OCI-LY3 (cell line): Measurements from ENCODE around the gene NDUFAF8.

ENCODE experiments used
- H2AFZ ChIP-seq: fragments of 200-600, 300-600 bp; shearing (Covaris generic); 2 replicates; pipeline ENCODE4 v1.6.0; 2014; ENCODE audit warnings: antibody characterized with exemption, low read depth, low read length
- H3K27ac ChIP-seq: fragments of 200-600, 300-600 bp; sonication (generic); 2 replicates; pipeline ENCODE4 v1.5.1; 2014; ENCODE audit warnings: mild to moderate bottlenecking, low read length, moderate library complexity, mixed read lengths
- H3K27me3 ChIP-seq: fragments of 200-600, 300-600 bp; sonication (generic); 2 replicates; pipeline ENCODE4 v1.6.1; 2014; ENCODE audit warnings: low read depth, low read length, mixed read lengths
- H3K36me3 ChIP-seq: fragments of 200-600, 300-600 bp; sonication (generic); replicated peaks from 2 replicates; pipeline ENCODE3; 2014; ENCODE audit warnings: low read depth, low read length, mixed read lengths
- H3K4me1 ChIP-seq: fragments of 300-600, 200-600 bp; sonication (generic); 2 replicates; pipeline ENCODE4 v1.6.1; 2014; ENCODE audit warnings: low read length, mixed read lengths
- H3K4me2 ChIP-seq: fragments of 200-600, 300-600 bp; sonication (generic); 2 replicates; pipeline ENCODE4 v1.6.1; 2014; ENCODE audit warnings: low read length, mixed read lengths
- H3K4me3 ChIP-seq: fragments of 300-600, 200-600 bp; sonication (generic); 2 replicates; pipeline ENCODE4 v1.5.1; 2014; ENCODE audit warnings: antibody characterized with exemption, mild to moderate bottlenecking, low read length, moderate library complexity
- H3K79me2 ChIP-seq: fragments of 300-600, 200-600 bp; shearing (Covaris generic); 2 replicates; pipeline ENCODE4 v1.6.1; 2014; ENCODE audit warnings: mild to moderate bottlenecking, low read length, mixed read lengths
- H3K9ac ChIP-seq: fragments of 300-600, 200-600 bp; shearing (Covaris generic); 2 replicates; pipeline ENCODE4 v1.6.0; 2014; ENCODE audit warnings: mild to moderate bottlenecking, low read length, moderate library complexity
- H3K9me3 ChIP-seq: fragments of 200-600, 300-600 bp; shearing (Covaris generic); 2 replicates; pipeline ENCODE4 v1.6.1; 2014; ENCODE audit warnings: low read length, mixed read lengths; ENCODE audit not compliant: insufficient read depth
- H4K20me1 ChIP-seq: fragments of 200-600, 300-600 bp; sonication (generic); 2 replicates; pipeline ENCODE4 v1.6.1; 2016; ENCODE audit warnings: low read length, mixed read lengths; ENCODE audit not compliant: insufficient read depth
- EZH2phosphoT487 ChIP-seq: fragments of 200-600 bp; shearing (Covaris generic); IDR thresholded peaks from 2 replicates; pipeline ENCODE4 v1.6.1; 2018; ENCODE audit warnings: antibody characterized with exemption, mixed run types, low read depth
- TF ChIP-seq, protein P1 (sequence below): fragments of 200-600, 300-600 bp; sonication (generic); IDR thresholded peaks from 2 replicates; pipeline ENCODE4 v1.5.1; 2014; ENCODE audit warnings: antibody characterized with exemption, low read length, low read depth

Gene NDUFAF8

DNA sequence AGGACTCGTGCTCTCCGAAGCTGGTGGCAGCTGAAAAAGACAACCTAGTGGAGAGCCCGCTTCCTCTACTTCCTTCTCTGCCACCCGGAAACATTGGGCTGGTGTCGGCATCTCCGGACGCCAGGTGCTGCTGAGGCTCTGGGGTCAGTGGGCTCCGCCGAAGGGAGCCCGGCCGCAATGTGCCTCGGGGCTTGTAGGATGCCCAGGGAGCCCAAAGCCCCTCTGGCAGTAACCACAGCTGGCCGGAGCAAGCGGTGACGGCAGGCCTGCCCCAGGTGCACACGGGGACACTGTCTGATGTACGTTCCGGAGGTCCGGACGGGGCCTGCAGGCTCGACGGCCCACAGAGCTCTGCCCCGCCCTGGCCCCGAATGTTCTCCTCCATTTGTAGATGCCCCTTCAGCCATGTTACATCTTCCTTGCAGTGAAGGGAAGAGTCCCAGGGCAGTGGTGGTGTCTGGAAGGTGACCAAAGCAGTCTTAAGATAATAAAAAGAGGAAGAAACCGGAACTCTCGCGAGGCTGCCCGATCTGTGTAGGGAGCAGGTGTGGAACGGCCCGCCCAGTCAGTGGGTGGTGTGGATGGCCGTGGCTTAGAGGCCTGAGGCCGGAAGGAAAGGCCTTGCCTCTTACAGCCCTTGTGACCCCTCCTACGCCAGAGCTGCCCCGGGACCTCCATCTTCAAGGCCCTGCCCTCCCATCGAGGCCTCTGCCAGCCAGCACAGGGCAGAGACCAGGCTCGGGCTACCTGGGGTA lies 22.6 kb downstream of the NDUFAF8 start:
- Histone ChIP-seq H3K4me1 (no peaks in the 10 kb centered on the region), H3K9me3 (no peaks in the 10 kb centered on the region), H3K4me2 (no peak overlapping the region), H4K20me1 (no peaks in the 10 kb centered on the region), H3K4me3 (no peak overlapping the region), H2AFZ (no peak overlapping the region), H3K27ac (no peak overlapping the region), H3K27me3 (no peaks in the 10 kb centered on the region), H3K36me3 (peaks cover 14% of the 10 kb centered on the region), H3K79me2 (no peaks in the 10 kb centered on the region), H3K9ac (no peak overlapping the region)
- no peak for TF ChIP-seq EZH2phosphoT487
- TF ChIP-seq, protein P1, sequence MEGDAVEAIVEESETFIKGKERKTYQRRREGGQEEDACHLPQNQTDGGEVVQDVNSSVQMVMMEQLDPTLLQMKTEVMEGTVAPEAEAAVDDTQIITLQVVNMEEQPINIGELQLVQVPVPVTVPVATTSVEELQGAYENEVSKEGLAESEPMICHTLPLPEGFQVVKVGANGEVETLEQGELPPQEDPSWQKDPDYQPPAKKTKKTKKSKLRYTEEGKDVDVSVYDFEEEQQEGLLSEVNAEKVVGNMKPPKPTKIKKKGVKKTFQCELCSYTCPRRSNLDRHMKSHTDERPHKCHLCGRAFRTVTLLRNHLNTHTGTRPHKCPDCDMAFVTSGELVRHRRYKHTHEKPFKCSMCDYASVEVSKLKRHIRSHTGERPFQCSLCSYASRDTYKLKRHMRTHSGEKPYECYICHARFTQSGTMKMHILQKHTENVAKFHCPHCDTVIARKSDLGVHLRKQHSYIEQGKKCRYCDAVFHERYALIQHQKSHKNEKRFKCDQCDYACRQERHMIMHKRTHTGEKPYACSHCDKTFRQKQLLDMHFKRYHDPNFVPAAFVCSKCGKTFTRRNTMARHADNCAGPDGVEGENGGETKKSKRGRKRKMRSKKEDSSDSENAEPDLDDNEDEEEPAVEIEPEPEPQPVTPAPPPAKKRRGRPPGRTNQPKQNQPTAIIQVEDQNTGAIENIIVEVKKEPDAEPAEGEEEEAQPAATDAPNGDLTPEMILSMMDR: no peak

DNA sequence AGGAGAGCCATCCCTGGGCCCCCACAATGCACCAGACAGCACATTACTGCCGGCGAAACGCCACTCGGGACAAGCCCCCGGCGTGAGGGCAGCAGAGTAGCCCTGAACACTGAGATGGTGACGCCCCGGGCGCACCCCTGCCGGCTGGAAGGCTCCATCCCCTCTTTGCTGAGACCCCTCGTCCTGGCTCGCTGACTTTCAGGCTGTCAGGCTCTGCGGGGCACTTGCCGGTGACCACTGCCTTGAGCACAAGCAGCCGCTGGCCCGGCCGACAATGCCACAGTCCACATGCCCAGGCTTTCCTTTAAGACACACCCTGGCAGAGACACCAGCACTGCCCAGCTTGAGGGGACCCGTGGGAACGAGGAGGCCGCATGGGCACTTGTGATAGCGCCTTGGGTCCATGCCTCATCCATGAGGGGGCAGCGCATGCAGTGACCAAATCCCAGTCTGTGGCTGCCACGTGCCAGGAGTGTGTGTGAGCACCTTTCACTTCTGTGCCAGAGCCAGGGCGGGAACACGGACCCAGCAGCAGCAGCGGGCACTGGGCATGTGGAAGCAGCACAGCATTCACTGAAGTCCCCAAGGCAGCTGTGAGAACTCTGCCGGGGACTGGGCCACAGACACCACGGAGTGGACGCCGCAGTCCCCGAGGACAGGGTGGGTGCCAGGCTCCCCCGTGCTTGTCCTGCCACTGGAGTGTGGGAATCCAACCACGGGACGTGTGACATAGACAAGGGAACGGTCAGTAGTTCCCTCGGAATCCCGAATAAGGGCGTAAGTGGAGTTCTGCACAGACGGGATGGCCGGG lies 24.5 kb downstream of the NDUFAF8 start:
- Histone ChIP-seq H3K4me2 (no peak overlapping the region), H3K79me2 (no peaks in the 10 kb centered on the region), H3K4me3 (no peak overlapping the region), H3K4me1 (no peaks in the 10 kb centered on the region), H3K36me3 (peaks cover 10% of the 10 kb centered on the region), H3K9ac (no peak overlapping the region), H2AFZ (no peak overlapping the region), H3K9me3 (no peaks in the 10 kb centered on the region), H4K20me1 (no peaks in the 10 kb centered on the region), H3K27ac (no peak overlapping the region), H3K27me3 (no peaks in the 10 kb centered on the region)
- TF ChIP-seq, protein P1: no peak
- no peak for TF ChIP-seq EZH2phosphoT487

DNA sequence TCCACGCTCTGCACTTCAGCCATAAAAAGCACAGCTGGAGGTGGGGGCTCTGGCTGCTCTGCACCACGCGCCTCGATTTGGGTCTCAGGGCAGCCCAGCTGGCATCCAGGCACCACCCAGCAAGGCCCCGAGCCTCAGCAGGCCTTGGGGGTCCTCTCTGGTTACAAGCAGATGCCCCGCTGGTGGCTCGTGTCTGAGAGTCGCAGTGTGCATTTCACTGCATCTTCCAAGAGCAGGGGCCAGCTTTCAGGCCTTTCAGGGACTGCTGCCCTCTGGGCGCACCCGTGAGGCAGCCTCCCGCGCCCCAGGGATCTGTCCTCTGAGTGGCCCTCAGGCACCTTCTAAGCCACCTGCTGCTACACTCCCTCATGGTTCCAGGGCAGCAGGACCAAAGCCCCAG lies 25.5 kb downstream of the NDUFAF8 start:
- Histone ChIP-seq H3K4me3 (no peak overlapping the region), H3K9ac (no peak overlapping the region), H4K20me1 (no peaks in the 10 kb centered on the region), H3K9me3 (no peaks in the 10 kb centered on the region), H3K4me1 (no peaks in the 10 kb centered on the region), H3K4me2 (no peak overlapping the region), H3K27ac (no peak overlapping the region), H3K79me2 (no peaks in the 10 kb centered on the region), H3K27me3 (no peaks in the 10 kb centered on the region), H2AFZ (no peak overlapping the region), H3K36me3 (peaks cover 13% of the 10 kb centered on the region)
- TF ChIP-seq EZH2phosphoT487: no peak
- TF ChIP-seq, protein P1: no peak

DNA sequence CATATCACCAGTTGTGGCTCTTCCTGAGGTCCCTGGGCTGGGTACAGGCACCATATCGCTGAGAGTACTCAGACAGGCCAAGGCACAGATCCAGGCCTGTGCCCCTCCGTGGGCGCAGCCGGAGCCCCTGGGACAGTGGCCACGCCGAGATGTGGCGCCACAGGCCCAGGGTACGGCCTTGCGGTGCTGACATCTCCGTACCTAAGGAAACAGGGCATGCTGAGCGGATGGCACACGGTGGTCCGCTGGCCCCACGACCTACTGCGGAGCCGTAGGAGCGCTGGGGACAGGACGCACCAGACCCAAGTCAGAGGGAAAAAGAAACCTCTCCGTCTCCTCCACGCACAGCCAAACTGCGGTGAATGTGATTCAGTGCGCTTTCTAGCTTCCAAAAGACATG lies 26.5 kb downstream of the NDUFAF8 start:
- Histone ChIP-seq H3K4me2 (no peak overlapping the region), H3K4me1 (no peaks in the 10 kb centered on the region), H3K27ac (no peak overlapping the region), H4K20me1 (no peaks in the 10 kb centered on the region), H3K9me3 (no peaks in the 10 kb centered on the region), H2AFZ (no peak overlapping the region), H3K79me2 (no peaks in the 10 kb centered on the region), H3K36me3 (peaks cover 13% of the 10 kb centered on the region), H3K9ac (no peak overlapping the region), H3K27me3 (no peaks in the 10 kb centered on the region), H3K4me3 (no peak overlapping the region)
- TF ChIP-seq, protein P1: no peak
- no peak for TF ChIP-seq EZH2phosphoT487
